22Rv1 (cell line): ENCODE results near the gene ZNF76.
"Not testable (repeated sequence)": the region's sequence is repeated elsewhere in the genome, so short reads cannot be mapped to it uniquely, and the experiment has no call there.

Experiments used
- ZFX ChIP-seq: fragments of 450-650 bp; IDR thresholded peaks from 2 replicates; pipeline ENCODE4 v1.6.1; 2017; ENCODE audit warnings: antibody characterized with exemption, borderline replicate concordance
- TF ChIP-seq, protein P1 (sequence below): fragments of 450-650 bp; IDR thresholded peaks from 2 replicates; pipeline ENCODE4 v1.5.1; 2017; ENCODE audit warnings: mild to moderate bottlenecking

DNA sequence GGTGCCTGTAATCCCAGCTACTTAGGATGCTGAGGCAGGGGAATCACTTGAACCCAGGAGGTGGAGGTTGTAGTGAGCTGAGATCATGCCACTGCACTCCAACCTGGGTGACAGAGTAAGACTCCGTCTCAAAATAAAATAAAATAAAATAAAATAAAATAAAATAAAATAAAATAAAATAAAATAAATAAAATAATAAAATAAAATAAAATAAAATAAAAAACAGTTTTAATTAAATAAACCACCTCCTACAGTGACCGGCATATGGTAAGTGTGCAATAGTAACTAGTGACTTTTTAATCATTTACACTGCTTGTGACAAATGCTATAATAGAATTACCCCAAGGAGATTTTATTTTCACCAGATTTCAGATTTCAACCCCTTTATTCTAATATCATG, 49.0 kb downstream of the ZNF76 start:
- TF ChIP-seq, protein P1, sequence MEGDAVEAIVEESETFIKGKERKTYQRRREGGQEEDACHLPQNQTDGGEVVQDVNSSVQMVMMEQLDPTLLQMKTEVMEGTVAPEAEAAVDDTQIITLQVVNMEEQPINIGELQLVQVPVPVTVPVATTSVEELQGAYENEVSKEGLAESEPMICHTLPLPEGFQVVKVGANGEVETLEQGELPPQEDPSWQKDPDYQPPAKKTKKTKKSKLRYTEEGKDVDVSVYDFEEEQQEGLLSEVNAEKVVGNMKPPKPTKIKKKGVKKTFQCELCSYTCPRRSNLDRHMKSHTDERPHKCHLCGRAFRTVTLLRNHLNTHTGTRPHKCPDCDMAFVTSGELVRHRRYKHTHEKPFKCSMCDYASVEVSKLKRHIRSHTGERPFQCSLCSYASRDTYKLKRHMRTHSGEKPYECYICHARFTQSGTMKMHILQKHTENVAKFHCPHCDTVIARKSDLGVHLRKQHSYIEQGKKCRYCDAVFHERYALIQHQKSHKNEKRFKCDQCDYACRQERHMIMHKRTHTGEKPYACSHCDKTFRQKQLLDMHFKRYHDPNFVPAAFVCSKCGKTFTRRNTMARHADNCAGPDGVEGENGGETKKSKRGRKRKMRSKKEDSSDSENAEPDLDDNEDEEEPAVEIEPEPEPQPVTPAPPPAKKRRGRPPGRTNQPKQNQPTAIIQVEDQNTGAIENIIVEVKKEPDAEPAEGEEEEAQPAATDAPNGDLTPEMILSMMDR: not testable (repeated sequence)
- TF ChIP-seq ZFX: not testable (repeated sequence)
